GM18526 (cell line): ENCODE data around the gene COA3.
A peak's percentile ranks its signal among the peaks of the same experiment; 100 is the strongest.

Experiments used
- POLR2A ChIP-seq: IDR thresholded peaks from 3 replicates; pipeline ENCODE4 v1.6.1; 2011; ENCODE audit not compliant: insufficient read length; ENCODE audit errors: extremely low read depth

COA3 gene, protein sequence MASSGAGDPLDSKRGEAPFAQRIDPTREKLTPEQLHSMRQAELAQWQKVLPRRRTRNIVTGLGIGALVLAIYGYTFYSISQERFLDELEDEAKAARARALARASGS

DNA sequence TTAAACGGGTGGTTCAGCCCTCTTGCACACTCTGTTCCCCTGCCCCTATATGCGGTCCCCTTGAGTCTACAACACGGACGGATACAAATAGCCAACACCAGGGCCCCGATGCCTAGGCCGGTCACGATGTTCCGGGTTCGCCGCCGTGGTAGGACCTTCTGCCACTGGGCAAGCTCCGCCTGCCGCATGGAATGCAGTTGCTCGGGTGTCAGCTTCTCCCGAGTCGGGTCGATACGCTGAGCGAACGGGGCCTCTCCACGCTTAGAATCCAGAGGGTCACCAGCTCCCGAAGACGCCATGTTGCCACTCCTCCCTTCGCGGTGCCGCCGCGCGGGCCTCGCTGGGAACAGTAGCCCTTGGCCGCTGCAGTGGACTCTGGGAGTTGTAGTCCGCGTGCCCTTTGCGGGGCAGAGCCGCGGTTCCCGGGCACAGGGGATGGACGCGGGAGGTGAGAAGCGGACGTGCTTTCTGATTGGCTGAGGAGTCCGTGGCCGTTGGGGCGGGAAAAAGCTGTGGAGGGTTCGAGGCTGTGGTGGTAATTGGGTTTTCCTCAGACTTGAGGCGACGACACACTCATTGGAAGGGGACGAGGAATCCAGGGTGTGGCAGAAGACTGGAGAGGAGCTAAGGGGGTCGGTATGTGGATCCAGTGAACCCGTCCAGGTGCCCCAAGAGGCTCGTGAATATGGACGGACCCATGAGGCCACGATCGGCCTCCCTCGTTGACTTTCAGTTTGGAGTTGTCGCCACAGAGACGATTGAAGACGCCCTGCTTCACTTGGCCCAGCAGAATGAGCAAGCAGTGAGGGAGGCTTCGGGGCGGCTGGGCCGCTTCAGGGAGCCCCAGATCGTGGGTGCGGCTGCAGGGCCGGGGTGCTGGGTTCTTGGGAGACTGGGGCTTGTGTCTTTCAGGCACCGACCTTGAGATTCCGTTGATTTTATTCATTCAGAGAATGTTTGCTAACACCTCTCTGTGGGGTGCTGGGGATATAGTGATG, at the start of gene COA3, which contains the start of gene CNTD1:
COA3 (minus strand) TSS at position 322 of the 998 bp plus-strand sequence; CDS start at position 299, 23 bp downstream.
CNTD1 (plus strand) TSS at position 479 of the 998 bp plus-strand sequence; CDS start at position 686, 207 bp downstream.
- peak; percentile 61 for TF ChIP-seq POLR2A

DNA sequence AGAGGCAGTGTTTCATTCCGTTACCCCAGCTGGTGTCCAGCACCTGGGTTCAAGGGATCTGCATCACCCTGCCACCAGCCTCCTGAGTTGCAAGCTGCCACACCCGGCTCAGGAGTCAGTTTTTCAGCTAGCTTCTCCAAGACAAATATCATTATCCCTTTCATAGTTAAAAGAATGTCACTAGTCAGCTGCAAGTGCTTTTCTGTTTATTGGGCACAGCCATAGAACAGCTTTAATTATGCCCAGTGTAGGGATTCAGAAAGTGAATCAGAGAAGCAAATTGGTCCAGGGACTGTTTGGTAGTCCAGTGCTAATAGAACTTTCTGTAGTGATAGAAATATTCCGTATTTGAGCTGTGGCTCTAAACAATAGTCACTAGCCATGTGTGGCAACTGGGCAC, 49.6 kb upstream of the COA3 start:
- no peak for TF ChIP-seq POLR2A

DNA sequence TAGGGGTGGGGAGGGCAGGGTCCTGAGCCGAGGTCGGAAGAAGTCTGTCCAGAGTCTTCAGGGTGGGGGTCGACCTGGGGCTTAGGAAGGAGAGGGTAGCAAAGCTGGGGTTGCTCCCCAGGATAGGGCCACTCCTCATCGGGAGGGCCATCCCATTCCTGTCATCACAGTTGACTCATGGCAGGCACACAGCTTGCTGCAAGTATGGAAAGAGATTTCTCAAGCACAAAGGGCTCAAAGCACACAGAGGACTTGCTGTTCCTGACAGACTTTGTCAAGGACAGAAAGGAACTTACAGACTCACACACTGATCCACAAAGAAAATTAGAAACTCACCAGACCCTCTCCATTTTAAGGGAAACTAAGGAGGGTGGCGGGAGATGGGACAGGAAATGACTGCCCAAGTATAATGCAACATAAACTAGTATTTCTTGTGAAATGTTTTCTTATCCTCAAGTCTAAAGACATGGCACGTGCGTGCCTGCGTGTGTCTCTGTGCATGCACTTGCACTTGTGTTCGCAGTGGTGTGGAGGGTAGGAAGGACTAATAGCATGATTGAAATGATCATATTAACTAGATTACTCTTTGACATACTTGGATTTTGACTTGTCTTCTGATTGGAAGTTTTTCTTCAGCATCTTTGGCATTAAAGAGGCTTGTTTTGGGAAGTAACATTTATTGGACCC, 48.2 kb upstream of the COA3 start:
- no peak for TF ChIP-seq POLR2A

DNA sequence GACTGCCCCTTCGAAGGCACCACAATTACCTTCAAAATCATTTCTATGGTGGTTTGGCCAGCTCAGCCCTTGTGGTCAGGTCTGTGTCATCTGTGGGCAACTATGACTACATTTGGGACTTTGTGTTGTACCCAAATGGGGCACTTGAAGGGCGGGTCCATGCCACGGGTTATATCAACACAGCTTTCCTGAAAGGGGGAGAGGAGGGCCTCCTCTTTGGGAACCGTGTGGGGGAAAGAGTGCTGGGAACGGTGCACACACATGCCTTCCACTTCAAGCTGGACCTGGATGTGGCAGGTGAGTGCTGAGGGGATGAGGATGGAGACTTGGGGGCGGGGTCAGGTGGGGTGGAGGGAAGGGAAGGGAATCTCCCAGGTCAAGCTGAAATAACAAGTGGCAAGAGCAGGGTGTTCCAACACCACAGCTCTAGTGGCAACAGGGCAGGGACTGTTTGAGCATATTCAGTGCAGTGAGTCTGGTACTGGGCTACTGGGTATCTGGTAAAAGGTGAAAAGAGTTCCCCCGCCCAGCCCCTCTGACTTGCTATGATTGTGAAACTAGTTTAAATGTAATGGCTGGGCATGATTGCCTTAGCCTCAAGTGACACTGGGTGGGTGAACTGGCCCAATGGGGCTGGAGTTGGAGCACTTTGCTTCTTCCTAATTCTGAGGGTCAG, 47.6 kb upstream of the COA3 start:
- no peak for TF ChIP-seq POLR2A

DNA sequence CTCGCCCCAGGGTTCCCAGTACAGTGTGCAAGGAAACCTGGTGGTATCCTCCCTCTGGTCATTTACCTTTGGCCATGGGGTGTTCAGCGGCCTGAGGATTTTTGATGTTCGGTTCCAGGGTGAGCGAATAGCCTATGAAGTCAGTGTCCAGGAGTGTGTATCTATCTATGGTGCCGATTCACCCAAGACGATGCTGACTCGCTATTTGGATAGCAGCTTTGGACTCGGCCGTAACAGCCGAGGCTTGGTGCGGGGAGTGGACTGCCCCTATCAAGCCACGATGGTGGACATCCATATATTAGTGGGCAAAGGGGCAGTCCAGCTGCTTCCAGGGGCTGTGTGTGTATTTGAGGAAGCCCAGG, 47.0 kb upstream of the COA3 start:
- TF ChIP-seq POLR2A: no peak

DNA sequence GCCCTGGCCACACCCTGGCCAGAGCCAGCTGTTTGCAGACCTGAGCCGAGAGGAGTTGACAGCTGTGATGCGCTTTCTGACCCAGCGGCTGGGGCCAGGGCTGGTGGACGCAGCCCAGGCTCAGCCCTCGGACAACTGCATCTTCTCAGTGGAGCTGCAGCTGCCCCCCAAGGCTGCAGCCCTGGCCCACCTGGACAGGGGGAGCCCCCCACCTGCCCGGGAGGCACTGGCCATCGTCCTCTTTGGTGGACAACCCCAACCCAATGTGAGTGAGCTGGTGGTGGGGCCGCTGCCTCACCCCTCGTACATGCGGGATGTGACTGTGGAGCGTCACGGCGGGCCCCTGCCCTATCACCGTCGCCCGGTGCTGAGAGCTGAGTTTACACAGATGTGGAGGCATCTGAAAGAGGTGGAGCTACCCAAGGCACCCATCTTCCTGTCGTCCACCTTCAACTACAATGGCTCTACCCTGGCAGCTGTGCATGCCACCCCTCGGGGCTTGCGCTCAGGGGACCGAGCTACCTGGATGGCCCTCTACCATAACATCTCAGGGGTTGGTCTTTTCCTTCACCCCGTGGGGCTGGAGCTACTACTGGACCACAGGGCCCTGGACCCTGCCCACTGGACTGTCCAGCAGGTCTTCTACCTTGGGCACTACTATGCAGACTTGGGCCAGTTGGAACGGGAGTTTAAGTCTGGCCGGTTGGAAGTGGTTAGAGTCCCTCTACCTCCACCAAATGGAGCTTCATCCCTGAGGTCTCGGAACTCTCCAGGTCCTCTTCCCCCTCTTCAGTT, 46.5 kb upstream of the COA3 start:
- TF ChIP-seq POLR2A: no peak

DNA sequence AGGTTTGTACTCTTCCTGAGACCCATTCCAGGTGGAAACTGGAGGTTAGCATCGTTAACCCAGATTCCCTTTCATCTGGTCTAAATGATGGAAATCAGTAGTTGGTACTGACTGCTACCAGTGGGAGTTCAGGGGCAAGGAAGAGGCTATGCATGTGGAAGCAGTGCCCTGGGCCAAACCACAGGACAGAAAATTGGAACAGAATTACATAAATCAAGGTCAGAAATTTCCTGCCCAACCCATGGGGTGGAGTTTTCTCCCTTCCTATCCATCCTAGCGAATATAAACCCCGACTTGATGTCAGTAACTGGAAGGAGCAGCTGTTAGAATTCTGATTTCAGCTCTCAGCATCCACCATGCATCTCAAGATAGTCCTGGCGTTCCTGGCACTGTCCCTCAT, 45.8 kb upstream of the COA3 start, which contains the start of gene AOC2:
AOC2 (plus strand) TSS at position 310 of the 400 bp plus-strand sequence; CDS start at position 357, 47 bp downstream.
- TF ChIP-seq POLR2A: no peak

DNA sequence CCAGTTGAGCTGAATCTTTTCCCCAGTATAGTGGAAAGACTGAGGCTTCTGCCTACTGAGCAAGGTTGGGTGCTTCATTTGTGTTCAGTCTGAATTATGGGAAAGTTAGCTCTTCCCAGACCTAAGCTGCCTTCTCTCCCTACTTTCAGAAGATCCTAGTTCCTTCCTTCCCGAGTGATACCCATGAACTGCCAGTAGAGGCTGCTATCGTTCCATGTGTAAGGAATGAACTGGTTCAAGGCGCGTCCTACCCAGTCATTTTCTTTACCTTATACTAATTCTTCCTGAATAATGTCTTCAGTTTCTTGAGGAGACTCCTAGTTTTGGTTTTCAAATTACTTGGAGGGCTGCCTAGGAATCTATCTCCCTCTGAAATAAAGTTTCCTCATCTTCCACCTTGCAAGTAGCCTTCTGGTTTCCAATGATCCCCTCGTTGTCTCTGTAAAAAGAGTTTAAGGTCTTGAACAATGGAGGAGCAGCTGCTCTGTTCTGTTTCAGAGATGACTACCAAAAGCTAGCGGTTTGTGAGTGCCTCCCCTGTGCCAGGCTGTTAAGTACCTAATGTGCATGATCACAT, 44.9 kb upstream of the COA3 start:
- no peak for TF ChIP-seq POLR2A

DNA sequence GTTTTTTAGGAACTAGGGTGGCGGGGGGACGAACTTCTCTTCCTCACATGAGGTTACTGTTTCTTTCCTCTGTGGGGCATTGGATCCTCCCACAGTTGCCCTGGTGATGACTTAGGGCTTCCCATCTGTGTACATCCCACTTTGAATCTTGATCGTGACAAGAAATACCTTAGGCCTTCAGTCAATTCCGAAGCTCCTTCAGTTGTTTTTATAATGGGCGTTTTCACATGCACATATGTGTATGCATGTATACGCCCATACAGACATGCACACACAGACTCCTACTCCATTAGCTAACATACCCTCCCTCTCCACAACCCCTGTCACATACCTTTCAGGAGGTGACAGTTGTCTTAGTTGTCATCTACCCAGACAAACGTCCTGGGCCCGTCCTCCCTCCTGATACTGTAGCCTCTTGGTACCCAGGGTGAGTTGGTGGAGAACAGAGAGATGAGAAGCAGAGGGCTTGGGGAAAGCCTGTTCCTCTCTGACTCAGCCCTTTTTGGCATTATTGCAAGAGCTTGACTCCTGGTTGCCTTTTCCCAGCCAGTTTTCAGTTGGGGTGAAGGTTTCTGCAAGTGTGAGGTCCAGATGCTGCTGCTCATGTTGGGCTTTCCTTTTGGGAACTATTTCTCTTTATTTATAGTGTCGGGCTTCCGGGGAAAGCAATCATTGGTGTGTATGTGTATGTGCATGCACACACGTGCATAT, 43.6 kb upstream of the COA3 start:
- no peak for TF ChIP-seq POLR2A

DNA sequence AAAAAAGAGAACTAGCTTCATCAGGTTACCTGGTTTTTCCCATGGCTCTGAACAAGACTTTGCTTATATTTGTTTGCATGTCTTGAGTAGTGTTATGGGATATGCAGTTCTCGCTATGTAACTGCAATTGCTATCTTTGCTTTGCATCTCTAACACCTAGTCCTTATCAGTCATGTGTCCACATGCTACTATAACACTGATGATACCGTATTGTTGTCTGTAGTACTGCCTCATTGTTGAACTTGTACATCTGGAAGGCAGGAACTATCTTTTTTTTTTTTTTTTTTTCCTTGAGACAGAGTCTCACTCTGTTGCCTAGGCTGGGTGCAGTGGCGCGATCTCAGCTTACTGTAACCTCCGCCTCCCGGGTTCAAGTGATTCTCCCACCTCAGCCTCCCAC, 37.2 kb upstream of the COA3 start:
- TF ChIP-seq POLR2A: no peak

DNA sequence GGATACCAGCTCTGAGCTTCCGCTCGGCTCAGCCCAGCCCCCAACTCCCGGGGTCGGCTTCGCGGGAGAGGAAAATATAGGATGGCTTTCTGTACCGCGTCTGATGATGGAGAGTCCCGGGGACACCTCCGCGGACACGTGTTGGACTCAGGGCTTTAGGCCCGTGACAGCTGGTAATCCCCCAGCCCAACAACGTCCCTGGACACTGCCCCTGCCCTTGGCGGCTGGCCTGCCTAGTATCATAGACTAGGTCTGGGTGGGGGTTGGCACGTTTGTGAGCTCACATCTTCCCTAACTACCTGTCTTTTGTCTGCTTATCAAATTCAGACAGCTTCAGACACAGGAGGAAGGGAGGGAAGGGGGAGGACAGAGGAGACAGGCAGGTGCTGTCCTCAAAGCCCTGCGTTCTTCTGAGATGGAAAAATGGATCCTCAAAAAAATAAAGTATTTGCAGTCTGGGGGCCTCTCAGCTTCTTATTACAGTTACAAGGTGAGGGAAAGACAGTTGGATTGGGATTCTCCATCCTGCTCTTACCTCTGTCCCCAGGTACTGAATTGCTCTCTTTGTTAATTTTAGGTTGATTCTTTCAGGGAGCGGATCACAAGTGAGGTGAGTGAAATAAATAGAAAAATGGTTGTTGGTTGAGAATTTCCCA, 35.4 kb upstream of the COA3 start:
- no peak for TF ChIP-seq POLR2A

DNA sequence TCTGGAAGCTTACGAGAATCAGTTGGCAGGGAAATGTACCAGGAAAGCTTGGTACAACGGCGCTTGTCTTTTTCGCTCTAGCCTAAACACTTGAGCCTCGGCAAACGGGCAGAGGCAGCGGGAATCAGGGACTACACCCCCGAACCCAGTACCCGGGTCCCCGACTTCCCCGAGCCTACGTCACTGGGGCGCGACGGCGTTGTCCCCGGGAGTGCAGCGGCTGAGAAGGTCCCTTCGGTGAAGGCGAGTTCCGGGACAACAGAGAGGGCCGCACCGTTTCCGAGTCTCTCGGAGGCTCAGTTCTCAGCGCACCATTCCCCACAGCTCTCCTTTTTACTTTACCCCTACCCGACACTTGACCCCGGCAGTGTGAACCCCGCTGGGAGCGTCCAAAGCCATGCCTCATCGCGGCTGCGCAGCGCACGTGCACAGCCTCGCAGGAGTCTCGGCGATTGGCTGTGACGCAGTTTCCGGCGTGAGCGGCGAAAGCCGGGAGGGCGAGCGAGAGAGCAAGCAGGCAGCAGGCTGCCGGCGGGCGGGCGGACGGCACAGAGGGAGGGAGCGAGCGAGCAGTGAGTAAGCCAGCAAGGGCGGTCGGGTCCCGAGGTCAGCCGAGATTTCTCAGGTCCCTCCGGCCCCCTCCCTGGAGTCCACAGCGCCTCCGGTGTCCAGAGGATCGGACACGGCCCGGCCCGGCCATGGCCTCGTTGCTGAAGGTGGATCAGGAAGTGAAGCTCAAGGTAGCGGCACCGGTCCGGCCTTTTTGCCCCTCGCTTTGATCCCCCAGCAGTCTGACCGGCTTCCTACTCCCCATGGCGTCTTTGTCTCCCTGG, 34.6 kb upstream of the COA3 start, which contains the start of gene PSME3:
PSME3 (plus strand) TSS at position 464 of the 833 bp plus-strand sequence; CDS start at position 699, 235 bp downstream.
- TF ChIP-seq POLR2A: peak; percentile 89
